HepG2 (cell line): ENCODE data around the gene ADAM15. TPM values are rescaled to one million over a fixed set of nuclear protein-coding genes. Genes with fewer than 3 reads are reported as not detected.

Experiments
- ATF4 ChIP-seq, 2 experiments: fragments of 450-650 bp in 1 of 2; sonication (generic) in 1 of 2; formaldehyde crosslinking; IDR thresholded peaks; 2 replicates each; pipeline versions ENCODE4 v1.5.0 to v1.8.0; 2020 to 2022; ENCODE audit warnings: mild to moderate bottlenecking in 1 of 2, missing genetic modification reagents in 1 of 2
- CBFB ChIP-seq: sonication (generic); formaldehyde crosslinking; IDR thresholded peaks from 2 replicates; pipeline ENCODE4 v1.4.0; 2020; ENCODE audit warnings: missing genetic modification reagents
- FOXC1 ChIP-seq: sonication (generic); formaldehyde crosslinking; IDR thresholded peaks from 2 replicates; pipeline ENCODE4 v1.8.0; 2022; ENCODE audit warnings: mild to moderate bottlenecking, missing genetic modification reagents, borderline replicate concordance
- GATAD2A ChIP-seq: IDR thresholded peaks from 2 replicates; pipeline ENCODE4 v1.6.1; 2016
- HES4 ChIP-seq: sonication (generic); formaldehyde crosslinking; IDR thresholded peaks from 2 replicates; pipeline ENCODE4 v1.9.0; 2021; ENCODE audit warnings: mild to moderate bottlenecking, missing genetic modification reagents, borderline replicate concordance
- HMGXB4 ChIP-seq, 2 experiments: sonication (generic) in 1 of 2; formaldehyde crosslinking in 1 of 2; IDR thresholded peaks; 2 replicates each; pipeline versions ENCODE4 v1.4.0 to v1.6.1; 2018 to 2020; ENCODE audit warnings: missing genetic modification reagents in 2 of 2, borderline replicate concordance in 1 of 2, low read depth in 1 of 2, mild to moderate bottlenecking in 1 of 2, missing biosample characterization in 1 of 2
- JUND ChIP-seq: sonication (generic); formaldehyde crosslinking; IDR thresholded peaks from 2 replicates; pipeline ENCODE4 v1.8.0; 2022; ENCODE audit warnings: mild to moderate bottlenecking, missing genetic modification reagents
- MXI1 ChIP-seq: IDR thresholded peaks from 3 replicates; pipeline ENCODE4 v1.6.1; 2012; ENCODE audit warnings: low read depth, low read length, inconsistent platforms, borderline replicate concordance
- NR2F2 ChIP-seq: IDR thresholded peaks from 2 replicates; pipeline ENCODE4 v1.6.1; 2012; ENCODE audit warnings: low read depth, inconsistent platforms, borderline replicate concordance
- SNAI1 ChIP-seq: sonication (generic); formaldehyde crosslinking; IDR thresholded peaks from 2 replicates; pipeline ENCODE4 v1.5.0; 2020; ENCODE audit warnings: mild to moderate bottlenecking, missing genetic modification reagents, borderline replicate concordance
- THAP8 ChIP-seq: sonication (generic); formaldehyde crosslinking; IDR thresholded peaks from 2 replicates; pipeline ENCODE4 v1.5.1; 2020; ENCODE audit warnings: missing genetic modification reagents, mild to moderate bottlenecking, borderline replicate concordance
- TMF1 ChIP-seq: sonication (generic); formaldehyde crosslinking; IDR thresholded peaks from 2 replicates; pipeline ENCODE4 v1.8.1; 2022; ENCODE audit warnings: low read depth, missing genetic modification reagents
- WIZ ChIP-seq: sonication (generic); formaldehyde crosslinking; IDR thresholded peaks from 2 replicates; pipeline ENCODE4 v1.5.1; 2020; ENCODE audit warnings: mild to moderate bottlenecking, missing genetic modification reagents
- ZBTB43 ChIP-seq: sonication (generic); formaldehyde crosslinking; conservative IDR thresholded peaks from 2 replicates; pipeline ENCODE4 v1.4.0; 2020; ENCODE audit warnings: missing genetic modification reagents
- ZFP91 ChIP-seq: sonication (generic); formaldehyde crosslinking; IDR thresholded peaks from 2 replicates; pipeline ENCODE4 v1.9.0; 2022; ENCODE audit warnings: missing genetic modification reagents, mild to moderate bottlenecking, borderline replicate concordance
- ZKSCAN1 ChIP-seq: fragments of 150-350 bp; IDR thresholded peaks from 2 replicates; pipeline ENCODE4 v1.6.1; 2014; ENCODE audit warnings: low read length
- ZMAT5 ChIP-seq: sonication (generic); formaldehyde crosslinking; IDR thresholded peaks from 2 replicates; pipeline ENCODE4 v1.5.0; 2020; ENCODE audit warnings: mild to moderate bottlenecking, low read depth, missing genetic modification reagents, borderline replicate concordance
- ZNF276 ChIP-seq: sonication (generic); formaldehyde crosslinking; IDR thresholded peaks from 2 replicates; pipeline ENCODE4 v1.4.0; 2020; ENCODE audit warnings: mild to moderate bottlenecking, low read depth, missing genetic modification reagents
- ZNF614 ChIP-seq: IDR thresholded peaks from 2 replicates; pipeline ENCODE4 v1.6.1; 2018; ENCODE audit warnings: missing biosample characterization, missing genetic modification reagents, inconsistent platforms, borderline replicate concordance
- ZZZ3 ChIP-seq: sonication (generic); formaldehyde crosslinking; IDR thresholded peaks from 2 replicates; pipeline ENCODE4 v1.4.0; 2020; ENCODE audit warnings: missing genetic modification reagents, mild to moderate bottlenecking, borderline replicate concordance
- polyA plus RNA-seq, 8 experiments: library from polyadenylated mRNA; depleted of rRNA in 3 of 8; stranded (reverse) in 7 of 8; unstranded in 1 of 8; fragments of >200 nt; fragmentation: Illumina TruSeq in 4 of 8; extraction: Trizol in 4 of 8; gene quantifications; 2 replicates each; pipeline versions ENCODE4 v1.2.1 to v1.2.3, GENCODE V29; 2011 to 2016; ENCODE audit warnings: low read depth in 4 of 8, missing spikeins in 1 of 8, mixed read lengths in 1 of 8; ENCODE audit not compliant: insufficient read depth in 1 of 8
- total RNA-seq, 5 experiments: library from RNA; depleted of rRNA; stranded (reverse); fragments of >200 nt; fragmentation: Illumina TruSeq; extraction: Trizol; gene quantifications; 2 replicates each; pipeline ENCODE4 v1.2.3, GENCODE V29; 2016; ENCODE audit warnings: low read depth in 1 of 5

The ADAM15 gene
- total and polyA plus RNA-seq, 2 of the 13 experiments (the other 11 are each of a cell fraction or from before 2014, with no cell fraction given), result 17.9 to 25.6 TPM

- TF ChIP-seq TMF1 (CRISPR knock-in tag) (no peak), SNAI1 (CRISPR knock-in tag) (no peak), MXI1 (peak; percentile 11; the same call in 1 of the 3 replicates), WIZ (CRISPR knock-in tag) (no peak), ZNF276 (CRISPR knock-in tag) (no peak), ZFP91 (CRISPR knock-in tag) (no peak), ZMAT5 (CRISPR knock-in tag) (no peak), THAP8 (no peak), HMGXB4 (CRISPR knock-in tag; IDR thresholded peaks at IDR 0.05; ENCODE audit: borderline replicate concordance in 1 of 2, low read depth in 1 of 2) (peak in 1 of 2 experiments; percentile 76; a peak in 2 of 4 replicates), ZNF614 (CRISPR knock-in tag) (no peak), CBFB (CRISPR knock-in tag) (0 out of 2 replicates have a peak, but pooled peaks have one; percentile 54), JUND (CRISPR knock-in tag) (no peak), ATF4 (CRISPR knock-in tag; IDR thresholded peaks at IDR 0.05) (no peak), FOXC1 (CRISPR knock-in tag) (no peak), NR2F2 (no peak), ZBTB43 (CRISPR knock-in tag) (0 out of 2 replicates have a peak, but pooled peaks have one; percentile 6), ZZZ3 (no peak), ZKSCAN1 (no peak), HES4 (CRISPR knock-in tag) (0 out of 2 replicates have a peak, but pooled peaks have one; percentile 39), GATAD2A (CRISPR knock-in tag) (0 out of 2 replicates have a peak, but pooled peaks have one; percentile 17)
Measured at GRCh38 chr1:155086128-155086741, 35.1 kb downstream of the ADAM15 start (continued).
